ENCODE results near the gene SSBP3.
A peak's percentile ranks its signal among the peaks of the same experiment; 100 is the strongest.

The SSBP3 gene

DNA sequence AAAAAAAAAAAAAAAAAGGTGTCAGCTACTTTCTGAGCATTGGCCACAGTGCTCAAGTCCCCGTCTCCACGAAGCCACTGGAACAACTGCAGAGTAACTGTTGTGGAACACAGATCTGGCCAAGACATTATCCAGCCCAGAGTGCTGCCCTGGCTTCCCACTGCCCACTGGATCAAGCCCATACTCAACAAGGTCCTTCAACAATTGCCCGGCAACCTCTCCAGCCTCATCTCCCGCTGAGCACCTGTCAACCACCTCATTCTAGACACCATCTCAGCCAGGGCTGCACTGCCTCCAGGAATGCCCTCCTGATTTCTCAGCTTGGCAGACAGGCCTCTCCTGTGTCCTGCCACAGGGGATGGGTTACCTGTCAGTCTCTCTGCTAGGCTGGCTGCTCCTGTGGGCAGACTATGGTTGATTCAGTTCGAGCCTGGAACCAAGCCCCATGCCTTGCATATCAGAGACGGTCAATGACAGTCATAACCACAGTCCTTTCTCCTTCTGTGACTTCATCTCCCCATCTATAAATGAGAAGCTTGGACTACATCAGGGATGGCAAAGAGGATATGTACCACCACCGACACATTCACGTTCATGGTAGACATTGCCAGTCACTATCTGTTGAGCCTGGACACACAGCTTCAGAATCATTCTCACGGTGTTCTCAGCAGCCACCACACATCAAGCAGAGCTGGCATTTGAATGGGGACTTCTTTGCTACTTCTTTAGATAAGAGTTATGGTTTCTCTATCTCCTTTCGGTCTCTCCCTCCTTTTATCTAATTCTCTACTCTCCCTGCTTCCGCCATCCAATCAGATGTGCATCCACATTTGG is 129.4 kb downstream of the SSBP3 start:
- ChIA-PET POLR2A (no interaction called here), CTCF (no interaction called here)
- no peak for DNase-seq (ENCODE audit: extremely low spot score)
- TF ChIP-seq SUZ12 (IDR thresholded peaks at IDR 0.05) = no peak
- TF ChIP-seq ELF4 (IDR thresholded peaks at IDR 0.05) = no peak
- no peak for TF ChIP-seq FOXM1 (IDR thresholded peaks at IDR 0.05; ENCODE audit: borderline replicate concordance)
- TF ChIP-seq TARDBP (IDR thresholded peaks at IDR 0.05) = no peak
- TF ChIP-seq ARNT (IDR thresholded peaks at IDR 0.05) = no peak
- TF ChIP-seq HDGF (IDR thresholded peaks at IDR 0.05; ENCODE audit: borderline replicate concordance) = no peak
- no peak for TF ChIP-seq LEF1 (IDR thresholded peaks at IDR 0.05; ENCODE audit: borderline replicate concordance)
- TF ChIP-seq L3MBTL2 (conservative IDR thresholded peaks at IDR 0.05) = no peak
- TF ChIP-seq ZNF384 (IDR thresholded peaks at IDR 0.05) = no peak
- TF ChIP-seq FOXA1 (IDR thresholded peaks at IDR 0.05) = no peak
- TF ChIP-seq BHLHE40 (IDR thresholded peaks at IDR 0.05; ENCODE audit: borderline replicate concordance) = no peak
- no peak for TF ChIP-seq FOXK2 (IDR thresholded peaks at IDR 0.05)
- TF ChIP-seq, protein P1, sequence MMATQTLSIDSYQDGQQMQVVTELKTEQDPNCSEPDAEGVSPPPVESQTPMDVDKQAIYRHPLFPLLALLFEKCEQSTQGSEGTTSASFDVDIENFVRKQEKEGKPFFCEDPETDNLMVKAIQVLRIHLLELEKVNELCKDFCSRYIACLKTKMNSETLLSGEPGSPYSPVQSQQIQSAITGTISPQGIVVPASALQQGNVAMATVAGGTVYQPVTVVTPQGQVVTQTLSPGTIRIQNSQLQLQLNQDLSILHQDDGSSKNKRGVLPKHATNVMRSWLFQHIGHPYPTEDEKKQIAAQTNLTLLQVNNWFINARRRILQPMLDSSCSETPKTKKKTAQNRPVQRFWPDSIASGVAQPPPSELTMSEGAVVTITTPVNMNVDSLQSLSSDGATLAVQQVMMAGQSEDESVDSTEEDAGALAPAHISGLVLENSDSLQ (IDR thresholded peaks at IDR 0.05) = no peak
- no peak for TF ChIP-seq CTBP1 (IDR thresholded peaks at IDR 0.05; ENCODE audit: borderline replicate concordance)
- TF ChIP-seq NFRKB (IDR thresholded peaks at IDR 0.05) = no peak
- TF ChIP-seq SP1 (IDR thresholded peaks at IDR 0.05) = no peak

DNA sequence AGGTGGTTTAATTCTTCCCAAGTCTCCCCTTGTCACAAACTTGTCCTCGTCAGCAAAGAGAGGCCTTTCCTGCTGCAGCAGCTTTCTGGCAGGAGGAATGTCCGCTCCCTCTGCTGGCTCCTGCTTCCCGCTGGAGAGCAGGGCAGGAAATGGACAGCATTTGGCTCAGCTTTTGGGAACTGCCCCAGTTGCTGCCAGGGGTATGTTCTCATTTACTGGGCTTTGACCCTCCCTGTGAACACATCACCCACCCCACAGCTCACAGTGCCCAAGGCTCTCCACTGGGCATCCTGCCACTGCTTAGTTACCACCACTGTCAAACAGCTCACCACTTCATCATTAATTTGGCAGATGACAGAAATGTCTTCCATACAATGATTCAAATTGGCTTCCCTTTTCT is 130.8 kb downstream of the SSBP3 start:
- no peak for TF ChIP-seq SP1 (IDR thresholded peaks at IDR 0.05)
- TF ChIP-seq ARNT (IDR thresholded peaks at IDR 0.05) = no peak
- TF ChIP-seq LEF1 (IDR thresholded peaks at IDR 0.05; ENCODE audit: borderline replicate concordance) = no peak
- TF ChIP-seq, protein P1 (IDR thresholded peaks at IDR 0.05) = no peak
- TF ChIP-seq NFRKB (IDR thresholded peaks at IDR 0.05) = no peak
- POLR2A ChIA-PET = no interaction called here
- CTCF ChIA-PET = interaction anchor here (0.7 to 2.6 kb wide), 3 partner anchors 11 to 359 kb away, joined by 3 to 9 read pairs (median 6); no protein-coding TSS in a partner anchor
- no peak for DNase-seq (ENCODE audit: extremely low spot score)

DNA sequence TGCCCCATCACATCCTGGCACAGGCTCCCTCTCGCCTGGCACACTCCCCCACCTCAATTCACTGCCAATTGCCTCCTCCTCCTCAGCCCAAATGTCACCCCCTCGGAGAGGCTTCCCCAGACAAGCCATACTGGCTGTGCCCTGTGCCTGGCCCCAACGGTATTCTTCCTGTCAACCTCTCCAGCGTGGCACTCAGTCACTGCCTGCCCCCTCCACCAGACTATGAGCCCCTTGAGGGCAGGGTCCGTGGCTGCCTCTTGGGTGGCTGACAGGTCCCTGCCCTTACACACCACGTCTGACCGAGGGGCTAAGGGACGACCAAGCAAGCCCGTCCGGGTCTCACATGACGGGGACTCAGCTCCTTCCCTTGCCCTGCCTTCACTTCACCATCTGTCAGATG is 131.3 kb downstream of the SSBP3 start:
- no peak for DNase-seq (ENCODE audit: extremely low spot score)
- TF ChIP-seq, protein P1 (IDR thresholded peaks at IDR 0.05) = no peak
- TF ChIP-seq FOXM1 (IDR thresholded peaks at IDR 0.05; ENCODE audit: borderline replicate concordance) = no peak
- ChIA-PET POLR2A (interaction anchor here (0.6 to 1.3 kb wide), 2 partner anchors 212 to 214 kb away, joined by 3 read pairs; no protein-coding TSS in a partner anchor), CTCF (interaction anchor here (0.6 to 2.6 kb wide), 4 partner anchors 10 to 212 kb away, joined by 3 to 9 read pairs (median 5); no protein-coding TSS in a partner anchor)

DNA sequence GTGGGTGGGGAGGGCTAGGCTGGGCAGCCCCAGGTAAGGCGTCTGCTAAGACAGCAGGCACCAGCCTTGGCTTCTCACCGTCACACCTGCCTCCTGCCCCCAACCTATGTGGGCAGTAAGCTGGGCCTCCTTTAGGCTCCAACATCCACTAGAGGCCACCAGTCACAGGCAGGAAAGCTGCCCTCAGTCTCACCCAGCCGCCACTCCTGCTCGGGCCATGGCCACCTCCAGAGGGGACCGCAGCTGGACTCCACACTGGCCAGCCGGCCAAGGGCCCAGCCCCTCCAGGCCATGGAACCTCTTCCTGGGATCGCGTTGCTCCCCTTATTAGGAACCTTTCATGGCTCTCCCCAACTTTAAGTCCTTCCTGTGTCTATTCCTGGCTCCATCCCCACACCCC is 131.7 kb downstream of the SSBP3 start:
- no peak for DNase-seq (ENCODE audit: extremely low spot score)
- TF ChIP-seq FOXM1 (IDR thresholded peaks at IDR 0.05; ENCODE audit: borderline replicate concordance) (no peak), CTBP1 (IDR thresholded peaks at IDR 0.05; ENCODE audit: borderline replicate concordance) (no peak), HDGF (IDR thresholded peaks at IDR 0.05; ENCODE audit: borderline replicate concordance) (no peak), FOXK2 (IDR thresholded peaks at IDR 0.05) (no peak), LEF1 (IDR thresholded peaks at IDR 0.05; ENCODE audit: borderline replicate concordance) (no peak), ZNF384 (IDR thresholded peaks at IDR 0.05) (no peak), FOXA1 (IDR thresholded peaks at IDR 0.05) (no peak), ELF4 (IDR thresholded peaks at IDR 0.05) (no peak), ARNT (IDR thresholded peaks at IDR 0.05) (no peak), BHLHE40 (IDR thresholded peaks at IDR 0.05; ENCODE audit: borderline replicate concordance) (no peak), L3MBTL2 (conservative IDR thresholded peaks at IDR 0.05) (no peak), SUZ12 (IDR thresholded peaks at IDR 0.05) (no peak)
- TF ChIP-seq, protein P1 (IDR thresholded peaks at IDR 0.05) = no peak
- ChIA-PET CTCF (interaction anchor here (0.6 to 2.6 kb wide), 7 partner anchors 10 to 212 kb away, joined by 3 to 9 read pairs (median 4); no protein-coding TSS in a partner anchor), POLR2A (interaction anchor here (0.6 to 1.3 kb wide), 2 partner anchors 212 to 215 kb away, joined by 3 read pairs; no protein-coding TSS in a partner anchor)

DNA sequence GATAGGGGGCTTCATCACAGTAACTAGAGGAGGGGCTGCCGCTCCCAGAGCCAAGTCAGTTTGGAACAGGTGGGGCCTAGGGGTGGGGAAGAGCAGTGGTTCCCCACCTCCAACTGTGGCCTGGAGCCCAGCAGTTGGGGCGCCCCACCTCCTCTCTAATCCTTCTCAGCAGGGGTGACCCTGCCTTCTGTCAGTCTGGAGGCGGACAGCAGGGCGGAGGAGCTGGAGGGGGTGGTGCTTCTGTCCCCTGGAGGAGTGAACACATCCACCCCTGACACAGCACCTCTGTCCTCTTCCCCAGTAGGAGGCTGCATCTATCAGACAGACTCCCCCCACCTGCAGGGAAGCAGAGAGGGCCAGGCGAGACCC is 132.4 kb downstream of the SSBP3 start:
- TF ChIP-seq BHLHE40 (IDR thresholded peaks at IDR 0.05; ENCODE audit: borderline replicate concordance) = no peak
- TF ChIP-seq, protein P1 (IDR thresholded peaks at IDR 0.05) = peak; percentile 69
- no peak for TF ChIP-seq CTBP1 (IDR thresholded peaks at IDR 0.05; ENCODE audit: borderline replicate concordance)
- TF ChIP-seq SUZ12 (IDR thresholded peaks at IDR 0.05) = no peak
- 0 out of 2 replicates have a peak, but pooled peaks have one; percentile 1 for TF ChIP-seq HDGF (IDR thresholded peaks at IDR 0.05; ENCODE audit: borderline replicate concordance)
- DNase-seq (ENCODE audit: extremely low spot score) = peak; percentile 58
- ChIA-PET CTCF (interaction anchor here (1.1 to 2.6 kb wide), 9 partner anchors 9 to 213 kb away, joined by 3 to 9 read pairs (median 5); no protein-coding TSS in a partner anchor), POLR2A (interaction anchor here (1.2 to 1.4 kb wide), 3 partner anchors 15 to 213 kb away, joined by 3 to 4 read pairs (median 3); no protein-coding TSS in a partner anchor)

All from HEK293T (cell line).